Measurements from ENCODE around the gene CTSF.

The CTSF gene

GRCh38 chr11:66580803-66581202 is 12.4 kb upstream of the CTSF start:
- no peak for DNase-seq (ENCODE audit: low read depth in 1 of 2, low spot score in 1 of 2)
- in situ Hi-C loops (cut with HindIII; ENCODE audit: low pct_unique_long_range_greater_than_20kb, low sequenced_read_pairs): no loop called here
- no peak for TF ChIP-seq JUND (IDR thresholded peaks at IDR 0.05; ENCODE audit: low read depth)

DNA sequence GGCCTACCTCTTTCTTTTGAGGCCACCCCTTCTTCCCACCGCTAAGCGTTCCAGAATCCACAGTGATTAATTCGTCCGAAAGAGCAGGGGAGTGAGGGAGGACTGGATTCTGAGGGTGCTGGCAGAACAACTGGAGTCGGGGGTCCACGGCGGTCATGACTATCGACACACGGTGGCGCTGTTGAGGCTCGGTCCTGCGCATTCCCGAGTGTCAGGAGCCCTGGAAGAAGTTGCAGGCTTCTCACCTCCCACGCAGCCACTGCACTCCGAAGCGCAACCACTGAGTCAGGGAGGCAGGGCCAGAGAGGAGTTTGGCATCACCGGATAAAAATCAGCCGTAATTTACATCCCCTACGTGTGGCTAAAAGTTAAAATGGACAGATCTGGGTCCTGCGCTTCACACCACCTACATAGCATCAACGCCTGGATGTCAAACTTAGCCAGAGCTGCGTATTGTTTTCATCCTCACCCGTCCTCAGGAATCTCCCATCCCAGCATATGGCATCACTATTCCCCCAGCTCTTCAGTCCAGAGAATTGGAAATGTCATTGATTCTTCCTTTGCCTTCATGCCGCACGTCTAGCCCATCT is 10.7 kb upstream of the CTSF start:
- no peak for TF ChIP-seq JUND (IDR thresholded peaks at IDR 0.05; ENCODE audit: low read depth)
- in situ Hi-C loops (cut with HindIII; ENCODE audit: low pct_unique_long_range_greater_than_20kb, low sequenced_read_pairs): no loop called here
- DNase-seq (ENCODE audit: low read depth in 1 of 2, low spot score in 1 of 2): peak; percentile 76 to 89

- DNase-seq (ENCODE audit: low read depth in 1 of 2, low spot score in 1 of 2): no peak
- no peak for TF ChIP-seq JUND (IDR thresholded peaks at IDR 0.05; ENCODE audit: low read depth)
- in situ Hi-C loops (cut with HindIII; ENCODE audit: low pct_unique_long_range_greater_than_20kb, low sequenced_read_pairs): no loop called here
Observed at GRCh38 chr11:66570850-66571180, 2.4 kb upstream of the CTSF start.

GRCh38 chr11:66570079-66570849 is 1.9 kb upstream of the CTSF start:
- in situ Hi-C loops (cut with HindIII; ENCODE audit: low pct_unique_long_range_greater_than_20kb, low sequenced_read_pairs): no loop called here
- TF ChIP-seq JUND (IDR thresholded peaks at IDR 0.05; ENCODE audit: low read depth): no peak
- no peak for DNase-seq (ENCODE audit: low read depth in 1 of 2, low spot score in 1 of 2)

GRCh38 chr11:66569076-66569475 is 670 bp upstream of the CTSF start:
- in situ Hi-C loops (cut with HindIII; ENCODE audit: low pct_unique_long_range_greater_than_20kb, low sequenced_read_pairs): no loop called here

DNA sequence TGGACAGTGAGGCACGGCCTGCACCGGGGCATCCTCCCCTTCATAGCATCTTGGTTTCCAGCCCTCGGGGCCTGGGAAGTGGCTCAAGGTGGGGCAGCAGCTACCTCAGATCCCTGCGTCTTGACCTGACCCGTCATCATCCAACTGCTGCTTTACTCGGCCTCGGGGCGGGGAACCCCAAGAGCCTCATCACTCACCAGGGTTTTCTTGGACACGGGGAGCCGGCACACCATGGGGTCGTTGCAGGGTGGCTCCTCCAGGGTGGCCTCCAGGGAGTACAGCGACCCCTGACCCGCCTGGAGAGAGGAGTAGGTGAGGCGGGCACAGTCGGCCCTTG is 651 bp downstream of the CTSF start:
- TF ChIP-seq JUND (IDR thresholded peaks at IDR 0.05; ENCODE audit: low read depth): no peak
- in situ Hi-C loops (cut with HindIII; ENCODE audit: low pct_unique_long_range_greater_than_20kb, low sequenced_read_pairs): no loop called here
- no peak for DNase-seq (ENCODE audit: low read depth in 1 of 2, low spot score in 1 of 2)

More at GRCh38 chr11:66569076-66569475, 670 bp upstream of the CTSF start:
- TF ChIP-seq JUND (IDR thresholded peaks at IDR 0.05; ENCODE audit: low read depth): no peak
- no peak for DNase-seq (ENCODE audit: low read depth in 1 of 2, low spot score in 1 of 2)

GRCh38 chr11:66566221-66566620 is 2.2 kb downstream of the CTSF start:
- TF ChIP-seq JUND (IDR thresholded peaks at IDR 0.05; ENCODE audit: low read depth): no peak
- in situ Hi-C loops (cut with HindIII; ENCODE audit: low pct_unique_long_range_greater_than_20kb, low sequenced_read_pairs): no loop called here
- DNase-seq (ENCODE audit: low read depth in 1 of 2, low spot score in 1 of 2): no peak

DNA sequence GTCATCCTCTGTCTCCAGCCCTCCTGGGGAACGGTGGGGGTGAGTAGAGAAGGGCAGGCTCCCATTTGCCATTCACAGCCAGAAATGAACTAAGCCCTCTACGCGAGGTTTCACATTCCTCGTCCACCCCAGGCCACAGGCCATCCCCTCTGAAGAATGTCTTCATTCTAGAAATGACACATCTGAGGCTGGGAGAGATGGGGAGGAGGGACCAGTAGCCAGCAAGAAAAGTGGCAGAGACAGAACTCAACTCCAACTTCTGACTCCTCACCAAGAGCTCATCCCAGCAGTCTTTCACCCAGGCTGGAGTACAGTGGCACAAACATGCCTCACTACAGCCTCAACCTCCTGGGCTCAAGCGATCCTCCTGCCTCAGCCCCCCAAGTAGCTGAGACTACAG is 3.4 kb downstream of the CTSF start:
- TF ChIP-seq JUND (IDR thresholded peaks at IDR 0.05; ENCODE audit: low read depth): no peak
- DNase-seq (ENCODE audit: low read depth in 1 of 2, low spot score in 1 of 2): no peak
- in situ Hi-C loops (cut with HindIII; ENCODE audit: low pct_unique_long_range_greater_than_20kb, low sequenced_read_pairs): no loop called here

GRCh38 chr11:66564538-66564937 is 3.9 kb downstream of the CTSF start:
- in situ Hi-C loops (cut with HindIII; ENCODE audit: low pct_unique_long_range_greater_than_20kb, low sequenced_read_pairs): no loop called here
- TF ChIP-seq JUND (IDR thresholded peaks at IDR 0.05; ENCODE audit: low read depth): no peak
- no peak for DNase-seq (ENCODE audit: low read depth in 1 of 2, low spot score in 1 of 2)

- no peak for TF ChIP-seq JUND (IDR thresholded peaks at IDR 0.05; ENCODE audit: low read depth)
- in situ Hi-C loops (cut with HindIII; ENCODE audit: low pct_unique_long_range_greater_than_20kb, low sequenced_read_pairs): no loop called here
- DNase-seq (ENCODE audit: low read depth in 1 of 2, low spot score in 1 of 2): no peak
Observed at GRCh38 chr11:66563832-66564231, 4.6 kb downstream of the CTSF start.

GRCh38 chr11:66562907-66563583 is 5.4 kb downstream of the CTSF start:
- no peak for TF ChIP-seq JUND (IDR thresholded peaks at IDR 0.05; ENCODE audit: low read depth)
- in situ Hi-C loops (cut with HindIII; ENCODE audit: low pct_unique_long_range_greater_than_20kb, low sequenced_read_pairs): no loop called here

DNA sequence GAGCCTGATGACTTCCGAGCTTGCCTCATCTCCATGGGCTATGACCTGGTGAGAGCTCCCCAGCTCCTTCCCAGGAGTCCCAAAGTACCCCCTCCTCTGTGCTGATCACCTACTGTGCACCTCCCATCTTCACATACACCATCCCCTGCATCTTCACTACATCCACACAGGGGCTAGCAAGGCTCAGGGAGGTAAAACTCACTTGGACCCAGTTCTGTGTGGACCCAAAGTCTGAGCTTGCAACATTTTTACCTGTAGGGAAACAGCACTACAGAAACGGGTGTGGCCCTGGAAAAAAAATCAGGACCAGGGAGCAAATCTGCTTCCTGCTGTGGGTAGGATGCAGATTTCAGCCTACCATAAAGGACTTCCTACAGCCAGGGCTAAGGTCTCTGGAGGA is 6.1 kb downstream of the CTSF start:
- in situ Hi-C loops (cut with HindIII; ENCODE audit: low pct_unique_long_range_greater_than_20kb, low sequenced_read_pairs): no loop called here
- no peak for TF ChIP-seq JUND (IDR thresholded peaks at IDR 0.05; ENCODE audit: low read depth)
- DNase-seq (ENCODE audit: low read depth in 1 of 2, low spot score in 1 of 2): no peak

More at GRCh38 chr11:66562907-66563583, 5.4 kb downstream of the CTSF start:
- no peak for DNase-seq (ENCODE audit: low read depth in 1 of 2, low spot score in 1 of 2)

- TF ChIP-seq JUND (IDR thresholded peaks at IDR 0.05; ENCODE audit: low read depth): no peak
- no peak for DNase-seq (ENCODE audit: low read depth in 1 of 2, low spot score in 1 of 2)
- in situ Hi-C loops (cut with HindIII; ENCODE audit: low pct_unique_long_range_greater_than_20kb, low sequenced_read_pairs): no loop called here
Observed at GRCh38 chr11:66561975-66562248, 6.5 kb downstream of the CTSF start.
